Right ventricle myocardium superior (tissue), 1 donor: Measurements from ENCODE around the gene ARMC6. TPM values are rescaled to one million over a fixed set of nuclear protein-coding genes. Genes with fewer than 3 reads are reported as not detected.

Experiments used
- ATAC-seq: fragments of 200-7000 bp; cut with Tn5 transposase; one replicate; pipeline ENCODE4 v1.9.1; 2020; ENCODE audit warnings: mild to moderate bottlenecking; ENCODE audit not compliant: poor library complexity
- DNase-seq: peaks from one replicate; pipeline ENCODE4 v3.0.0-alpha.2; 2020
- intact Hi-C: fragments of 100-400 bp; cut with DNase I; formaldehyde crosslinking; loops from one replicate; pipeline ENCODE4 v1.11.2; 2022
- total RNA-seq: library from RNA; stranded (reverse); fragmentation: NEBNext Ultra II Directional; extraction: Animal tissue kit (Norgen Biotek cat#: 25700); gene quantifications from one replicate; pipeline ENCODE4 v1.2.1, GENCODE V29; 2021
- donor health status: DM: no; HTN: yes; CAD: no; lungs with severe emphysema.

Gene ARMC6
- total RNA-seq, 1 donor from 2014 or later, result 15.1 TPM

DNA sequence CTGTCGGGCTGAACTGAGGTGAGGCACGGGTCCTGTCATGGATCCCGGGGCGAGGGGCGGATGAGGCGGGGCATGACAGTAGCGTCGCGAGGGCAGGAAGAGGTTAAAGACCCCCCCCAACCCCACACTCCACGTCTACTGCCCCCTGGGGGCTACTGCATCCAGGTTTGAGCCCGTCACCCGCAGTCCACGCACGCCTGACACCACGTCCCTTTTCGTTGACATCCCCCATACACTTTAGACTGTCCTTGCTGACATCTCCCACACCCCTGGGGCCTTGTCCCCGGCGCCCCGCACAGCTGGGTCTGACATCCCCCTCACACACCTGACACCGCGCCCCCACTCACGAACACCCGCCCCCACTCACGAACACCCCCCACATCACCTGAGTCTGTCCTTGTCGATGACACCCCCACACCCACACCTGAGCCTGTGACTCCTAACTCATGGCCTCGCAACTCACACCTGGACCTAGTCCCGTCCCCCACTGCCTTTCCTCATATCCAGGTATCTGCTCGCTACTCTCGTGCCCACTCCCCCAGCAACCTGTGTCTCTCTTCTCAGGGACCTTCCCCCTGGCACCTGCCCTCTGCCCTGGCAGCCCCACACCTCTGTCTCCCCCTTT lies 30.8 kb downstream of the ARMC6 start:
- DNase-seq (no peak), ATAC-seq (no peak)
- intact Hi-C loops, result no loop called here

GRCh38 chr19:19064811-19065745 lies 31.7 kb downstream of the ARMC6 start:
- DNase-seq, result no peak
- intact Hi-C loops, result no loop called here
- no peak for ATAC-seq

- ATAC-seq, result no peak
- no peak for DNase-seq
- intact Hi-C loops, result no loop called here
These were observed 34.1 kb downstream of the ARMC6 start for GRCh38 chr19:19067276-19068072.

DNA sequence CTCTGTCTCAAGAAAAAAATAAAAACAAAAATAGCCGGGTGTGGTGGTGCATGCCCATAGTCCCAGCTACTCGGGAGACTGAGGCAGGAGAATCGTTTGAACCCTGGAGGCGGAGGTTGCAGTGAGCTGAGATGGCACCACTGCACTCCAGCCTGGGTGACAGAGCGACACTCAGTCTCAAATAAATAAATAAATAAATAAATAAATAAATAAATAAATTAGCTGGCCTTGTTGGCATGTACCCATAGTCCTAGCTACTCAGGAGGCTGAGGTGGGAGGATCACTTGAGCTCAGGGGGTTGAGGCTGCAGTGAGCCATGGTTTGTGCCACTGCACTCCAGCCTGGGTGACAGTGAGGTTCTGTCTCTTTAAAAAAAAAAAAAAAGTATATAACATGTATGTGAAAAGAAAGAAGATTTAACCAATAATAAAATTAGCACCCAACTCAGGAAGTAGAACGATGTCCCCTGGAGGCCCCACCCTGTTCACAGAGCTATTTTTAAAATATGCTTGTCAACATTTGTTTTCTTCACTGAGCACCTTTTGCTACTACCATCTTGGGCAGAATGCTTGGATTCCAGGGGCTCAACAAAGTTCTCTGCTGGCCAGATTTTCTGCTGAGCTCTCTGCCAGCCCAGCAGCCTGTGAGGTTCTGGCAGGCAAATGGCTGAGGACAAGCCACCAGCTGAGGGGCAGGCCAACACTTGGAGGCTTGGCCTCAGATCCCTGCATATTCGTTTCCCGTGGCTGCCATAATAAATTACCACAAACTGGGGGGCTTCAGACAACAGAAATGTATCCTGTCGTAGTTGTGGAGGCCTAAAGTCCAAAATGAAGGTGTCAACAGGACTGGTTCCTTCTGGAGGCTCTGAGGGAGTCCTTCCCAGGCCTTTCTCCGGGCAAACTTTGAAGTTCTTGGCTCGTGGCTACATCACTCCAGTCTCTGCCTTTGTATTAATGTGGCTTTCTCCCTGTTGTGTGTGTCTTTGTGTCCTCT lies 35.6 kb downstream of the ARMC6 start:
- DNase-seq (no peak), ATAC-seq (peak; percentile 48)
- intact Hi-C loops, result no loop called here

DNA sequence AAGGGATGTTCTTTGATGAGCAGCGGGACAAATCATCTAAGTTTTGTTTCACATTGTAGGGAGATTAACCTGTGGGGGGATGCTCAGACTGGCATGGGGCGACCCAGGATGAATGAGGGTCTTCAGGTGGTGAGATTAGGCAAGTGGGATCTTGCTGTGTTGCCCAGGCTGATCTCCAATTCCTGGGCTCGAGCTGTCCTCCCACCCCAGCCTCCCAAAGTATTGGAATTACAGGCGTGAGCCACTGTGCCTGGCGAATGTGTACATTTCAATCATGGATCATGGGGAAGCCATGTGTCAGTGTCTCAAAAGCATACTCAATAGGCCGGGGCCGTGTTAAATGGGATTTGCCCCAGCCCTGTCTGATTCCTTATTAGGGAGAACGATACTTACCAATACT lies 38.5 kb downstream of the ARMC6 start:
- ATAC-seq, result no peak
- intact Hi-C loops, result no loop called here
- DNase-seq, result no peak

GRCh38 chr19:19074196-19074882 lies 40.9 kb downstream of the ARMC6 start:
- ATAC-seq, result no peak
- no peak for DNase-seq
- intact Hi-C loops, result no loop called here

DNA sequence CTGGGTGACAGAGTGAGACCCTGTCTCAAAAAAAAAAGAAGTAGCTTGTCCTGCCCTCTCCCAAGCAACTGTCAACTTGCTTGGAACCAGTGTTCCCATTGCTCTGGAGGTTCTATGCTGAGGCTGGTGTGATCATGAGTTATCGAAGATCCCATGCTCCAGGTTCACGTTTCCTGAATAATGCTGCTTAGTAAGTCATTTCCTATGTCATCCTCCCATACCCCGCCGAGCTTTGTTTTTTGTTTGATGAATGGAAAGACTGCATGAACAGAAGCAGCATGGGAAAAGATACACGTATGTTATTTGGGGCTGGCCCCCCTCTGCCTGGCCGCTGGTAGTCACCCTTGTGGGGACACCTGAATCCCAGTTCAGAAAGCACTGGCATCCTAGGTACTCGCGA lies 41.7 kb downstream of the ARMC6 start:
- DNase-seq, result no peak
- intact Hi-C loops, result no loop called here
- ATAC-seq, result no peak

- DNase-seq (no peak), ATAC-seq (no peak)
- intact Hi-C loops, result no loop called here
These were observed 43.1 kb downstream of the ARMC6 start for GRCh38 chr19:19076476-19076875.

- ATAC-seq (no peak), DNase-seq (no peak)
- intact Hi-C loops, result no loop called here
These were observed 43.7 kb downstream of the ARMC6 start for GRCh38 chr19:19077103-19077502.

- no peak for DNase-seq
- no peak for ATAC-seq
- intact Hi-C loops, result no loop called here
These were observed 45.4 kb downstream of the ARMC6 start for GRCh38 chr19:19078801-19079200.

GRCh38 chr19:19079571-19079970 lies 46.2 kb downstream of the ARMC6 start:
- ATAC-seq (no peak), DNase-seq (no peak)
- intact Hi-C loops, result no loop called here

GRCh38 chr19:19081642-19082151 lies 48.3 kb downstream of the ARMC6 start:
- intact Hi-C loops, result no loop called here
- DNase-seq (peak; percentile 65), ATAC-seq (peak; percentile 37)

DNA sequence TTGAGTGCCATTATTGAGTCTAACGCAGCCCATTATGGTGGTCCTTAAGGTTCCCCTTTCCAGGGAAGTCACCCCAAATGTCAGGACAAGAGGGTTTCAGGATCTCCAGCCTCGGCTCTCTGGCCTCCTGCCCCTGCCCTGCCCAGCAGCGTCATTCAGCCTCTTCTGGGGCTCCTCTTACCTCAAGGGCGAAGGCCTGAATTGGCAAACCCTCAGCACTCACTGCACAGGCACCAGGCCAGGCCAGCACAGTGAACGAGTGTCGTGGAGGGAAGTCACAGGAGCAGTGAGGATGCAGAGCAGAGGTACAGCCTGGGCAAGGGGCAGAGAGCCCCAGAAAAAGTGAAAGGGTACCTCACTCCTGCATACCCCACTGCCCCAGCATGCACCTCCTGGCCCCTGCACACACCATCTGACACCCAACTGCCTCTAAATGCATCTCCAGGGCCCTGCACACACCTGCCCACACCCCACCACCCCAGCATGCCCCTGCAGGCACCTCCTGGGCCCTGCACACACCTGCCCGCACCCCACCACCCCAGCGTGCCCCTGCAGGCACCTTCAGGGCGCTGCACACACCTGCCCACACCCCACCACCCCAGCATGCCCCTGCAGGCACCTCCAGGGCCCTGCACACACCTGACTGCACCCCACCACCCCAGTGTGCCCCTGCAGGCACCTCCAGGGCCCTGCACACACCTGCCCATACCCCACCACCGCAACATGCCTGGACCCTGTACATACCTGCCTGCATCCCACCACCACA lies 50.2 kb downstream of the ARMC6 start:
- DNase-seq (peak; percentile 76), ATAC-seq (peak; percentile 89)
- intact Hi-C loops, result no loop called here

- DNase-seq, result no peak
- intact Hi-C loops, result no loop called here
- ATAC-seq, result no peak
These were observed 54.3 kb downstream of the ARMC6 start for GRCh38 chr19:19087676-19088075.

DNA sequence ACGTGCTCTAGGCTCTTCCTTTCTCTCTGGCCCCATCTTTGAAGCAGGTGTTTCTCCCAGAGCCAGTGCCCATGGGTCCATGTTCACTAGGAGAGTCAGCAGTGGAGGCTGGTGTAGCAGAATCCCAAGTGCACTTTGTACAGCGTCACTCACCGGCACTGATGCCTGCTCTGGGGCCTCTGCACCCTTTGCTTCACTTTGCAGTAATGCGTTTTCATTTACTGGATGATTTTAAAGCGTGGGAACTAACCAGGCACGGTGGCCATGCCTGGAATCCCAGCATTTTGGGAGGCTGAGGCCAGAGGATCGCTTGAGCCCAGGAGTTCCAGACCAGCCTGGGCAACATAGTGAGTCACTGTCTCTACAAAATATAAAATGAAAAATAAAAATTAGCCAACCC lies 61.1 kb downstream of the ARMC6 start:
- no peak for ATAC-seq
- intact Hi-C loops, result no loop called here
- DNase-seq, result no peak

DNA sequence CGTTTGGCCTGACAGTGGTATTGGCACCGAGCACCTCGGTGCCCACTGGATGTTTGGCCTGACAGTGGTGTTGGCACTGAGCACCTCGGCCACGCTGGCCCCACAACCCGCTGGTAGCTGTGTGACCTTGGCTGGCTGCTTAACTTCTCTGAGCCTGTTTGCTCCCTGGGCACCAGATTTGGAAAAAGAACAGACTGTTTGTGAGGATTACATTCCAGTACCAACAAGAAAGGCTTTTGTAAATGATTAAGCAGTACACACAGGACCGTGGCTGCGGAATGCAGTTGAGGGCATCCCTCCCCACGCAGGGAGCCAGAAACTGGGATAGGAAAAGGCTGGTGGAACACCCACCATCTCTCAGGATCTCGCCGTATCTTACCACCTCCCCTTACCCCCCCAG lies 62.3 kb downstream of the ARMC6 start:
- ATAC-seq (no peak), DNase-seq (no peak)
- intact Hi-C loops, result no loop called here
